HepG2 (cell line): ENCODE data around the gene SP9. TPM values are rescaled to one million over a fixed set of nuclear protein-coding genes. Genes with fewer than 3 reads are reported as not detected.

Source experiments
- ATAC-seq: fragments of 200-7000 bp; cut with Tn5 transposase; 3 replicates; pipeline ENCODE4 v1.9.1; 2020; ENCODE audit warnings: mild to moderate bottlenecking, moderate library complexity
- BruUV-seq: library from RNA; stranded (reverse); fragments of 400-500 nt; replicated peaks from 2 replicates; lab custom pipeline; 2021; lab: Mats Ljungman, UMichigan
- CTCF ChIA-PET: fragments of 300-600 bp; formaldehyde crosslinking; extraction: SDS; loops from one replicate; lab custom pipeline; 2021; ENCODE audit warnings: low total read pairs, inconsistent platforms, low intra/inter-chr PET ratio; lab: Yijun Ruan, JAX
- POLR2A ChIA-PET: fragments of 350-600 bp; sonication (Branson Sonifier 250); formaldehyde crosslinking; loops from one replicate; lab custom pipeline; 2020; ENCODE audit warnings: antibody characterized with exemption, inconsistent platforms; lab: Yijun Ruan, JAX
- DNase-seq: peaks from one replicate; pipeline ENCODE4 v3.0.0-alpha.2; 2015; ENCODE audit warnings: low spot score
- FAIRE-seq: peaks from 3 replicates; lab custom pipeline; 2011; peaks lifted over from hg19 to GRCh38; lab: Jason Lieb, UNC
- H2AFZ ChIP-seq: one replicate; pipeline ENCODE4 v1.6.1; 2011; ENCODE audit warnings: low read length, inconsistent platforms
- H3K27ac ChIP-seq: fragments of 300-600 bp; 3 replicates; pipeline ENCODE4 v1.8.0; 2011; ENCODE audit warnings: mixed run types, mild to moderate bottlenecking, mixed read lengths, low read length, inconsistent platforms; ENCODE audit not compliant: insufficient read depth; ENCODE audit errors: extremely low read length
- H3K27me3 ChIP-seq, 2 experiments: fragments of 200-600 bp in 1 of 2; 2 replicates in 1 of 2; 3 replicates in 1 of 2; pipeline versions ENCODE4 v1.6.0 to v1.8.0; 2011; ENCODE audit warnings: low read length in 2 of 2, mild to moderate bottlenecking in 2 of 2, moderate library complexity in 2 of 2, inconsistent platforms in 1 of 2; ENCODE audit not compliant: insufficient read depth in 2 of 2, control insufficient read depth in 1 of 2
- H3K36me3 ChIP-seq, 2 experiments: fragments of 200-600 bp in 1 of 2; replicated peaks in 1 of 2; 2 replicates in 1 of 2; 3 replicates in 1 of 2; pipeline versions ENCODE4 v1.5.1 to v1.8.0; 2011; ENCODE audit warnings: low read length in 2 of 2, inconsistent platforms in 1 of 2; ENCODE audit not compliant: insufficient read depth in 2 of 2, control insufficient read depth in 1 of 2
- H3K4me1 ChIP-seq: 2 replicates; pipeline ENCODE4 v1.5.1; 2012; ENCODE audit warnings: low read length, inconsistent platforms; ENCODE audit not compliant: insufficient read depth
- H3K4me2 ChIP-seq: 2 replicates; pipeline ENCODE4 v1.6.0; 2011; ENCODE audit warnings: low read depth, low read length, inconsistent platforms
- H3K4me3 ChIP-seq, 3 experiments: fragments of 200-600 bp in 1 of 3; sonication (generic), shearing (Covaris generic) in 1 of 3; replicated peaks in 1 of 3; 2 replicates each; pipeline ENCODE4 v1.5.1; 2011 to 2016; ENCODE audit warnings: low read length in 3 of 3, inconsistent platforms in 2 of 3, low read depth in 2 of 3, mild to moderate bottlenecking in 2 of 3, control low read depth in 1 of 3, mixed read lengths in 1 of 3; ENCODE audit not compliant: insufficient read depth in 1 of 3
- H3K79me2 ChIP-seq: one replicate; pipeline ENCODE4 v1.6.1; 2011; ENCODE audit warnings: low read length, inconsistent platforms; ENCODE audit not compliant: insufficient read depth
- H3K9ac ChIP-seq: 2 replicates; pipeline ENCODE4 v1.6.0; 2011; ENCODE audit warnings: mild to moderate bottlenecking, low read depth, low read length, inconsistent platforms; ENCODE audit not compliant: insufficient read depth
- H3K9me3 ChIP-seq: 2 replicates; pipeline ENCODE4 v1.5.1; 2012; ENCODE audit warnings: mild to moderate bottlenecking, low read length
- H4K20me1 ChIP-seq: 2 replicates; pipeline ENCODE4 v1.6.0; 2011; ENCODE audit warnings: inconsistent platforms, mild to moderate bottlenecking, low read length, moderate library complexity; ENCODE audit not compliant: insufficient read depth
- ATF7 ChIP-seq, 2 experiments: fragments of 450-650 bp in 1 of 2; sonication (generic) in 1 of 2; formaldehyde crosslinking in 1 of 2; IDR thresholded peaks; 2 replicates each; pipeline versions ENCODE4 v1.4.0 to v1.6.1; 2016 to 2020; ENCODE audit warnings: antibody characterized with exemption in 1 of 2, mild to moderate bottlenecking in 1 of 2, missing genetic modification reagents in 1 of 2
- HNF4G ChIP-seq, 2 experiments: sonication (generic) in 1 of 2; formaldehyde crosslinking in 1 of 2; IDR thresholded peaks; 2 replicates each; pipeline versions ENCODE4 v1.4.0 to v1.6.1; 2011 to 2020; ENCODE audit warnings: borderline replicate concordance in 2 of 2, low read depth in 2 of 2, mild to moderate bottlenecking in 2 of 2, low read length in 1 of 2, missing genetic modification reagents in 1 of 2, moderate library complexity in 1 of 2
- MED8 ChIP-seq: sonication (generic); formaldehyde crosslinking; IDR thresholded peaks from 2 replicates; pipeline ENCODE4 v1.8.1; 2023; ENCODE audit warnings: mild to moderate bottlenecking, missing genetic modification reagents; ENCODE audit not compliant: insufficient replicate concordance
- XRCC5 ChIP-seq: fragments of 200-400 bp; formaldehyde crosslinking; optimal IDR thresholded peaks from 2 replicates; pipeline ENCODE3; 2017; ENCODE audit warnings: mild to moderate bottlenecking, low read length
- ZC3H13 ChIP-seq: sonication (generic); formaldehyde crosslinking; IDR thresholded peaks from 2 replicates; pipeline ENCODE4 v1.8.1; 2023; ENCODE audit warnings: mild to moderate bottlenecking, missing genetic modification reagents, moderate library complexity
- ZNF484 ChIP-seq: sonication (generic); formaldehyde crosslinking; IDR thresholded peaks from 2 replicates; pipeline ENCODE4 v1.5.1; 2020; ENCODE audit warnings: mild to moderate bottlenecking, low read depth, missing genetic modification reagents, borderline replicate concordance
- ZNF552 ChIP-seq: sonication (generic); formaldehyde crosslinking; IDR thresholded peaks from 2 replicates; pipeline ENCODE4 v1.9.0; 2022; ENCODE audit warnings: missing genetic modification reagents, mild to moderate bottlenecking, borderline replicate concordance
- WGBS: methylation state at CpG from one replicate; pipeline ENCODE4 v1.1.6; 2017; ENCODE audit warnings: low lambda C conversion rate; 5-methylcytosine and 5-hydroxymethylcytosine counted together
- in situ Hi-C: cut with HindIII; loops from 2 replicates; pipeline ENCODE4 v1.10.0; 2017; ENCODE audit warnings: low pct_unique_long_range_greater_than_20kb; ENCODE audit not compliant: extremely low pct_ligation_motif_present
- intact Hi-C: fragments of 100-400 bp; cut with micrococcal nuclease; formaldehyde crosslinking; loops from one replicate; pipeline ENCODE4 v1.10.0; 2022; ENCODE audit not compliant: unreplicated experiment
- polyA plus RNA-seq, 8 experiments: library from polyadenylated mRNA; depleted of rRNA in 3 of 8; stranded (reverse) in 7 of 8; unstranded in 1 of 8; fragments of >200 nt; fragmentation: Illumina TruSeq in 4 of 8; extraction: Trizol in 4 of 8; gene quantifications; 2 replicates each; pipeline versions ENCODE4 v1.2.1 to v1.2.3, GENCODE V29; 2011 to 2016; ENCODE audit warnings: low read depth in 4 of 8, missing spikeins in 1 of 8, mixed read lengths in 1 of 8; ENCODE audit not compliant: insufficient read depth in 1 of 8
- total RNA-seq, 5 experiments: library from RNA; depleted of rRNA; stranded (reverse); fragments of >200 nt; fragmentation: Illumina TruSeq; extraction: Trizol; gene quantifications; 2 replicates each; pipeline ENCODE4 v1.2.3, GENCODE V29; 2016; ENCODE audit warnings: low read depth in 1 of 5
- TF ChIP-seq, protein P1 (sequence below): sonication (generic); formaldehyde crosslinking; IDR thresholded peaks from 2 replicates; pipeline ENCODE4 v1.4.0; 2020; ENCODE audit warnings: missing genetic modification reagents

SP9 gene
- total and polyA plus RNA-seq, 2 of the 13 experiments (the other 11 are each of a cell fraction or from before 2014, with no cell fraction given) = not detected

DNA sequence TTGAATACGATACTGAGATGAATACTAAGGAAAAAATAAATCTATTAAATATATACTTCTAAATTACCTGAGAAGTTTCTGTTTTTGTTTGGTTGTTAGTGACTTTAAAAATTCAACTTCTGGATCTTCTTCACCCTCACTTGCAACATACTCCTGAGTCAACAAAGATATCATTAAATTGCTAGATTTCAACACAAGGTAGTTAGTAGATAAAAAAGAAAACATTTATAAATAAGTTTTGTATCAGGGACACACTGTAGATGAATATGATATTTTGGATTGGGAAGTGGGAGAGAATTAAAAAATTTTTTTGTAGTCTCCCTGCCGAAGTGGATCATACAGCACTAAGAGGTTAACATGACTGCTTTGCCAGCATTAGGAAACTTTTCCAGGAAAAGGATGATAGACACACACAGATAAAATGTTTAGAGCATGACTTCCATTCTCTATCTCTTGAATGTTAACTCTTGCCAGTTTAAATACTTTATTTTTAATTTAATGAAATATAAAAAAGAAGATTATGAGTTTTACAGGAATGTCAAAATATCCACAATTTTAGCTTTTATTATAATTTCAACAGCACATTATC, 15.9 kb downstream of the SP9 start (continued):
- TF ChIP-seq, protein P1, sequence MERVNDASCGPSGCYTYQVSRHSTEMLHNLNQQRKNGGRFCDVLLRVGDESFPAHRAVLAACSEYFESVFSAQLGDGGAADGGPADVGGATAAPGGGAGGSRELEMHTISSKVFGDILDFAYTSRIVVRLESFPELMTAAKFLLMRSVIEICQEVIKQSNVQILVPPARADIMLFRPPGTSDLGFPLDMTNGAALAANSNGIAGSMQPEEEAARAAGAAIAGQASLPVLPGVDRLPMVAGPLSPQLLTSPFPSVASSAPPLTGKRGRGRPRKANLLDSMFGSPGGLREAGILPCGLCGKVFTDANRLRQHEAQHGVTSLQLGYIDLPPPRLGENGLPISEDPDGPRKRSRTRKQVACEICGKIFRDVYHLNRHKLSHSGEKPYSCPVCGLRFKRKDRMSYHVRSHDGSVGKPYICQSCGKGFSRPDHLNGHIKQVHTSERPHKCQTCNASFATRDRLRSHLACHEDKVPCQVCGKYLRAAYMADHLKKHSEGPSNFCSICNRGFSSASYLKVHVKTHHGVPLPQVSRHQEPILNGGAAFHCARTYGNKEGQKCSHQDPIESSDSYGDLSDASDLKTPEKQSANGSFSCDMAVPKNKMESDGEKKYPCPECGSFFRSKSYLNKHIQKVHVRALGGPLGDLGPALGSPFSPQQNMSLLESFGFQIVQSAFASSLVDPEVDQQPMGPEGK (CRISPR knock-in tag) = no peak
- TF ChIP-seq HNF4G (IDR thresholded peaks at IDR 0.05; ENCODE audit: borderline replicate concordance, low read depth, low read length) (no peak), HNF4G (CRISPR knock-in tag; IDR thresholded peaks at IDR 0.05; ENCODE audit: borderline replicate concordance, low read depth) (no peak), MED8 (CRISPR knock-in tag) (no peak), ZC3H13 (CRISPR knock-in tag) (no peak)

DNA sequence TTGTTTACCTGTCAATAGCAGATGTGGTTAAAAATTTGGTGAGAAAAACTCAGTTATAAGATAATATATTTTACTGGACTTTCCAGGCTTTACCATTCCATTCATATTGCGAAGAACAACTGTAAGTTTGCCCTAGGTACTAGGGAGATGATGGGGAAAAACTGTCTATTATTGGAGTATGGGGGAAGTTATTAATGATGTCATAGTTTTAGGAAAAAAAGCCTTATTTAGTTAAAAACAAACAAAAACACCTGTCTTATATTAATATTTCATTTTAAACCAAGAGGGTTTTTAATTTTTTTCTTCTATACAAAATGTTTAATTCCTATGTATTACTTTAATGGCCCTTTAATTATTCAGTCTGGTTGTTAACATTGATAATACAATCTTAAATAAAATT, 18.2 kb downstream of the SP9 start:
- ChIA-PET POLR2A (no interaction called here), CTCF (no interaction called here)
- TF ChIP-seq ZNF552 (CRISPR knock-in tag) = no peak
- no peak for TF ChIP-seq ZNF484 (CRISPR knock-in tag)
- TF ChIP-seq ATF7 (IDR thresholded peaks at IDR 0.05) = peak; percentile 93
- no peak for TF ChIP-seq ATF7 (CRISPR knock-in tag; IDR thresholded peaks at IDR 0.05)
- TF ChIP-seq XRCC5 = no peak
- Histone ChIP-seq H4K20me1 (no peaks in the 10 kb centered on the region; the same call in 1 of the 2 replicates), H3K36me3 (peaks cover 3 to 14% of the 10 kb centered on the region in 2 experiments; a peak in 4 of 5 replicates), H3K9ac (no peak overlapping the region), H3K27ac (no peak overlapping the region), H3K4me1 (no peaks in the 10 kb centered on the region), H3K4me3 (no peak overlapping the region), H3K4me2 (no peak overlapping the region), H2AFZ (no peak overlapping the region), H3K79me2 (no peaks in the 10 kb centered on the region), H3K9me3 (no peaks in the 10 kb centered on the region), H3K27me3 (no peaks in the 10 kb centered on the region)
- FAIRE-seq = no peak
- ATAC-seq = no peak
- 98% methylated on average over 1 of the region's 1 CpG for WGBS
- no TSS peak for BruUV-seq
- in situ Hi-C loops = no loop called here
- DNase-seq = no peak
- intact Hi-C loops = no loop called here
